Activated CD4-positive, alpha-beta T cell treated with anti-CD3 and anti-CD28 coated beads for 1 hour (primary cell): ENCODE measurements around the gene RSRP1.
A peak's percentile ranks its signal among the peaks of the same experiment; 100 is the strongest.
"Not testable (repeated sequence)": the region's sequence is repeated elsewhere in the genome, so short reads cannot be mapped to it uniquely, and the experiment has no call there.

ENCODE experiments used
- DNase-seq: peaks from one replicate; pipeline ENCODE4 v3.0.0-alpha.2; 2020

The RSRP1 gene, protein sequence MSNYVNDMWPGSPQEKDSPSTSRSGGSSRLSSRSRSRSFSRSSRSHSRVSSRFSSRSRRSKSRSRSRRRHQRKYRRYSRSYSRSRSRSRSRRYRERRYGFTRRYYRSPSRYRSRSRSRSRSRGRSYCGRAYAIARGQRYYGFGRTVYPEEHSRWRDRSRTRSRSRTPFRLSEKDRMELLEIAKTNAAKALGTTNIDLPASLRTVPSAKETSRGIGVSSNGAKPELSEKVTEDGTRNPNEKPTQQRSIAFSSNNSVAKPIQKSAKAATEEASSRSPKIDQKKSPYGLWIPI

DNA sequence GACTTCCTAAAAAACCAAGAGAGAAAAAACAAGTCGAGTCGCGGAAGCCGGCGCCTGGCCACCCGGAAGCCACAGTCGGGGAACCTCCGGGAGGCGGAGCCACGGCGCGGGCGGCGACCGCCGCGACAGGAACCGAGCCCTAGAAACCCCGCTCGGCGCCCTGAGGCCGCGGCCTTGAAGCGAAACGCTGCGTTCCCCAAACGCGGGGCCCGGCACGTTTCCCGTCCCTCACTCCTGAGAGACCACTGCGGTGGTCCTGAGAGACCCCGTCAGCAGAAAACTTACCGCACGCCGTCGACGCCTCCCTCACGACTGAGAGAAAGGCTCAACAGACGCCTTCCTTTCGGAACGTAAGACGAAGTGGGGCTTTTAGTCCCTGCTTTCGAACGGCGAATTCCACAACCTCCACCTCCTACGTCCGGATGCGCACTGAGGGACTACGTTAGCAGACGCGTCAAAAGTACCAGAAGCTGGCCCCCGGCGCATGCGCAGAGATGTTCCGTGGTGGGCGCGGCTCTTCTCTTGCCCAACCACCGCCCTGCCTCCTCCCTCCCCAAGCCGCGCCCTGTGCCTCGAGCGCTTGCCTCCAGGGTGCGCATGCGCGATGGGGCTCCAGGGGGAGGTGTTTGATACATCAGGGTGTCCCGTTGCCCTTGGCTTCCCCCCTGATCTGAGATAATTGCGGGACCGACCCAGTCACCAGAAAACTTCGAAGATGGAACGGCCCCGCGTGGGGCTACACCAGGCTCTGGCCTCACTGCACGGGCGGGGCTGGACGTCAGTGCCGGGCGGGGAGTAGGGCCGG lies at the start of gene RSRP1:
RSRP1 (minus strand) TSS at position 431 of the 805 bp plus-strand sequence. CDS start 491 bp downstream, outside the sequence.
- peak; percentile 100 for DNase-seq

GRCh38 chr1:25296501-25296900 lies 49.2 kb upstream of the RSRP1 start:
- not testable (repeated sequence) for DNase-seq

- not testable (repeated sequence) for DNase-seq
These were observed 47.9 kb upstream of the RSRP1 start for GRCh38 chr1:25294889-25295826.

DNA sequence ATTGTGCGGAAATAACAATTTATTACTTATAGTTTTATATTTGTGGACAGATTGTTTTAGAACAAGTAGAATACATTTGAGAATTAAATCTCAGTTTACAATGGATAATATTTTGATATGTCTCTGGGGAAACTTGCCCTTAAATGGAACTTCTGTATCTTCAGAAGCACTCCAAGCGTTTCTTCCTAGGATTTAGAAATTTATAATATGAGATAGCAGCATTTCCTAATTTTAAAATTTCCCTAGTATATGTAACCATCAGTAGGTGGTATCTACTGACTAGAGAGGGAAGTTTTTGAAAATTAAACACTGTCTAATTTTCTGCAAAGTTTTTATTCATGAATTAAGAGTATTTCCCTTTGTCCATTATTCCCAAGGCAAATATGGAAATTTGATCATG lies 46.2 kb upstream of the RSRP1 start:
- DNase-seq = not testable (repeated sequence)

- DNase-seq = not testable (repeated sequence)
These were observed 42.8 kb upstream of the RSRP1 start for GRCh38 chr1:25290043-25290442.

DNA sequence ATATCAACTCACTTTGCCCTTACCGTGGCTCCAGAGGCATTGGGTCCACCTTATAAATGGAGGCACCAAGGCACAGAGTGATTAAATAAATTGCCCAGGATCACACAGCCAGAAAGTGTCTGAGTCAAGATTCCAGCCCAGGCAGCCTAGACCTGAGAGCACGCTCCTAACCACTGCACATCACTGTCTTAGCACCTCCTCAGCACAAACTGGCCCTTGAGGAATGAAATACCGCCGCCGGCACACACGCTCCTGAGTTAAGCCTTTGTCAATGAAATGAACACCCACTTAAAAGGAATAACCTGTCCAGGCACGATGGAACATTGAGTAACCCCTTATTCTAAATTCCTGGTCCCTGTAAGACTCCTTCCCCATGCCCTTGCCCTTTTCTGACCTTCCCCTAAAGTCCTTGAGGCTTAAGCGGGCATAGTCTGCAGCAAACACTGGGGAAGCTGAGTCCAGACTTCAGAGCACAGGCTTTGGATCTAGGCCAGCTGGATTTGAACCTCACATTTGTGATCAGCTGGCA lies 41.4 kb upstream of the RSRP1 start:
- not testable (repeated sequence) for DNase-seq

- DNase-seq = not testable (repeated sequence)
These were observed 39.9 kb upstream of the RSRP1 start for GRCh38 chr1:25287164-25287563.

GRCh38 chr1:25285862-25286261 lies 38.6 kb upstream of the RSRP1 start:
- not testable (repeated sequence) for DNase-seq

GRCh38 chr1:25279693-25280111 lies 32.4 kb upstream of the RSRP1 start:
- DNase-seq = not testable (repeated sequence)

- DNase-seq = not testable (repeated sequence)
These were observed 31.5 kb upstream of the RSRP1 start for GRCh38 chr1:25278790-25279189.

GRCh38 chr1:25278358-25278757 lies 31.1 kb upstream of the RSRP1 start:
- not testable (repeated sequence) for DNase-seq

GRCh38 chr1:25277295-25277694 lies 30.0 kb upstream of the RSRP1 start:
- DNase-seq = not testable (repeated sequence)

DNA sequence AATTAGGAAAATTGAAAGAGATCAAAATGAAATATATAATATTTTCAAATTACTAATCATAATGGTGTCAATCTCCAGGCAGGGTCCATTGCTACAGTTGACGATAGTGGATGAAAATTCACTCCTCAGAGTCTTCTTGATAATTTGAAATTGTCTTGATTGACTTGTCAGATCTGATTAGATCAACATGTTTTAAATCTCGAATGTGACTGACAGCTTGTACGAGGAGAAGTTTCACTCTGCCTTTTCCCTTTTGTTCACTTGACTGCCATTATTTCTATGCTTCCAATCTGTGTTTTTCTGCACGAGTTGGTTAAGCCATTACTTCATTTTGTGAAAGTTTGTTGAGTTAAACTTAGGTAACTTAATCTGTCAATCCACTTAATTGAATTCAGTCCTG lies 28.4 kb upstream of the RSRP1 start:
- DNase-seq = not testable (repeated sequence)

- not testable (repeated sequence) for DNase-seq
These were observed 25.0 kb upstream of the RSRP1 start, which contains the start of gene RHD for GRCh38 chr1:25272238-25272637. RHD (plus strand) TSS chr1:25272509; CDS start chr1:25272548, 39 bp downstream.

DNA sequence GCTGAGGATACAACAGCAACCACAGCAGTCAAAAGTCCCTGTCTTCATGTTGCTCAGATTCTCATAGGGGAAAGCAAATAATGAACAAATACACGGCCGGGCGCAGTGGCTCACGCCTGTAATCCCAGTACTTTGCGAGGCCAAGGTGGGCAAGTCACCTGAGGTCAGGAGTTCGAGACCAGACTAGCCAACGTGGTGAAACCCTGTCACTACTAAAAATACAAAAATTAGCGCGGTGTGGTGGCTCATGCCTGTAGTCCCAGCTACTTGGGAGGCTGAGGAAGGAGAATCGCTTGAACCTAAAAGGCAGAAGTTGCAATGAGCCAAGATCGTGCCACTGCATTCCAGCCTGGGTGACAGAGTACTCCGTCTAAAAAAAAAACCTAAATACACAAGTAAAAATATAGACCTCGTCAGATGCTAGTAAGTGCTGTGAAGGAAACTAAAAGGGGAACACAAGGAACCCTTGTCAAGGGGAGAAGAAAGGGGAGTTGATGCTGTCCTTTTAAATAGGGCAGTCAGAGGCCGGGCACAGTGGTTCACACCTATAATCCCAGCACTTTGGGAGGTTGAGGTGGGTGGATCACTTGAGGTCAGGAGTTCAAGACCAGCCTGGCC lies 21.0 kb upstream of the RSRP1 start:
- not testable (repeated sequence) for DNase-seq

- DNase-seq = peak; percentile 90
These were observed 20.3 kb upstream of the RSRP1 start for GRCh38 chr1:25267288-25268142.

DNA sequence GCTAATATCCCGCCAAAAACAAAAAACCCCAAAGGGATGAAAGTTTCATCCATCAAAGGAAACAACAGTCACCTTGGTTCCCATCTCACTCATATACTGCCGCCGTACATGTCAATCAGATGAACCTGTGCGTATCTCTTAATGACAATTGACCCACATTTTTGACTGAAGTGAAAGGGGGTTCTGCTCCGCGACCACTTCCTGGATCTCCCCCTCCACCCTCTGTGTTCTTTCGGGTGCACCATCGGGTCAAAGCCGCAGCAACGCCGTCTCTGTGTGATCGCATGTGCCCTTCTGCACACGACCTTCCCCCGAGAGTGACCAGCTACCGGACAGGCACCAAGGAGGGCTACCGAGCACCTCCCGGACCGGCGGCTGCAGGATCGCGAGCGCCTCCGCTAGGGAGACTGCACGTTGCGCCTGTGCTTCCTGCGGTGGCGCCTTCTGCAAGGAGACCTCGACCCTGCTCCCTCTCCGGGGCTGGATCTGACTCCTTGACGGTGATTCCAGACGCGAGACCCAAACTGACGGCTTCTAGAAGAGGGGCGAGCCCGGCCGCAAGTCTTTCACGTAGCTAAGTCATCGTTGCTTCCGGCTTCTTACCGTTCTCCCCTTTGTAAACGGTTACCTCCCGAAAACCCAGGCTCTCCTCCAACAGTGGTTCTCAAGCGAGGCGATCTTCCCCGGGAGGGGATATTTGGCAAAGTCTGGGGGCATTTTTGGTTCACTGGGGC lies 19.5 kb upstream of the RSRP1 start:
- not testable (repeated sequence) for DNase-seq

GRCh38 chr1:25260336-25260735 lies 13.1 kb upstream of the RSRP1 start:
- not testable (repeated sequence) for DNase-seq

DNA sequence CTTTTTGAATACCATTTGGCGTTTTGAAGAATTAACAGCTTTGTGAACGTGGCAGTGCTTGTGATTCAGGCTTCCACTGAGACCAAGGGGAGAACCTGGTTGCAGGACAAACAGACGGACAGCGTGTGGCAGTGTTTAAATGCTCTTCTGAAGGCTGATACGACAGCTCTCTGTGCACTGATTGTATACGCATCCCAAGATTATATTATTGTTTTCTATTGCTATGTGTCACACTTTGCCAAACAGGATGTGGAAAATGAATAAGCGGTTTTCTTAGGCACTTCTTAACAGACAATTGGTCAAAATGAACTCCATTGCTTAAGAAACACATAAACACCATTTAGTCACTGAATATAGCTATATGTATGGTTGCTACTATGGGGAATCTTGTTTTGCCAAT lies 12.6 kb upstream of the RSRP1 start:
- not testable (repeated sequence) for DNase-seq

- DNase-seq = no peak
These were observed 9.9 kb upstream of the RSRP1 start for GRCh38 chr1:25257196-25257595.
